ENCODE data around the gene FBXO11. TPM values are rescaled to one million over a fixed set of nuclear protein-coding genes. Genes with fewer than 3 reads are reported as not detected.

FBXO11 gene
- total RNA-seq, 4 donors from 2014 or later: 19.8 to 80.6 (median 49.8) TPM

DNA sequence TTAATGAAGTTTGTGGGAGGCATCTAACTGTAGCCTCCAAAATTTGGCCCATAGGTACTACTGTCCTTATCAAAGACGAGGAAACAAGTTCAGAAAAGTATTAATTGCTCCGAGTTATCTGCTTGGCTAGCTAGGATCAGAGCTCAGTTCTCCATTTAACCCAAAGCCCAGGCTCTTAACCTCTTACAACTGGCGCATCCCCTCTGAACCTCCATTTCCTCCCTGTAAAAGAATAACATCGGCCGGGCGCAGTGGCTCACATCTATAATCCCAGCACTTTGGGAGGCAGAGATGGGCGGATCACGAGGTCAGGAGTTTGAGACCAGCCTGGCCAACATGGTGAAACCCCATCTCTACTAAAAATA is 126.9 kb downstream of the FBXO11 start:
- Histone ChIP-seq H3K9me3 (no peaks in the 10 kb centered on the region), H3K27me3 (no peaks in the 10 kb centered on the region), H3K4me1 (peaks cover 0 to 16% (median 10%) of the 10 kb centered on the region in 4 donors), H3K27ac (no peak overlapping the region), H3K36me3 (no peaks in the 10 kb centered on the region), H3K4me3 (no peak overlapping the region)
- no peak for TF ChIP-seq POLR2A (IDR thresholded peaks at IDR 0.05)
- TF ChIP-seq POLR2AphosphoS5 (IDR thresholded peaks at IDR 0.05): no peak
- TF ChIP-seq, protein P1, sequence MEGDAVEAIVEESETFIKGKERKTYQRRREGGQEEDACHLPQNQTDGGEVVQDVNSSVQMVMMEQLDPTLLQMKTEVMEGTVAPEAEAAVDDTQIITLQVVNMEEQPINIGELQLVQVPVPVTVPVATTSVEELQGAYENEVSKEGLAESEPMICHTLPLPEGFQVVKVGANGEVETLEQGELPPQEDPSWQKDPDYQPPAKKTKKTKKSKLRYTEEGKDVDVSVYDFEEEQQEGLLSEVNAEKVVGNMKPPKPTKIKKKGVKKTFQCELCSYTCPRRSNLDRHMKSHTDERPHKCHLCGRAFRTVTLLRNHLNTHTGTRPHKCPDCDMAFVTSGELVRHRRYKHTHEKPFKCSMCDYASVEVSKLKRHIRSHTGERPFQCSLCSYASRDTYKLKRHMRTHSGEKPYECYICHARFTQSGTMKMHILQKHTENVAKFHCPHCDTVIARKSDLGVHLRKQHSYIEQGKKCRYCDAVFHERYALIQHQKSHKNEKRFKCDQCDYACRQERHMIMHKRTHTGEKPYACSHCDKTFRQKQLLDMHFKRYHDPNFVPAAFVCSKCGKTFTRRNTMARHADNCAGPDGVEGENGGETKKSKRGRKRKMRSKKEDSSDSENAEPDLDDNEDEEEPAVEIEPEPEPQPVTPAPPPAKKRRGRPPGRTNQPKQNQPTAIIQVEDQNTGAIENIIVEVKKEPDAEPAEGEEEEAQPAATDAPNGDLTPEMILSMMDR (IDR thresholded peaks at IDR 0.05): no peak
- no peak for TF ChIP-seq EP300 (IDR thresholded peaks at IDR 0.05; ENCODE audit: low read depth)
- no peak for DNase-seq
- in situ Hi-C loops (cut with MboI; ENCODE audit: low pct_ligation_motif_present in 1 of 4, low pct_unique_long_range_greater_than_20kb in 1 of 4, low sequenced_read_pairs in 3 of 4): no loop called here
- WGBS, 2 donors (ENCODE audit: low coverage in 1 of 2): 90% methylated on average over 8 of the region's 8 CpGs; no CpG with 5 or more reads in 1 of the 2 donors
- intact Hi-C loops (cut with DNase I; ENCODE audit: low total_unique reads): no loop called here

DNA sequence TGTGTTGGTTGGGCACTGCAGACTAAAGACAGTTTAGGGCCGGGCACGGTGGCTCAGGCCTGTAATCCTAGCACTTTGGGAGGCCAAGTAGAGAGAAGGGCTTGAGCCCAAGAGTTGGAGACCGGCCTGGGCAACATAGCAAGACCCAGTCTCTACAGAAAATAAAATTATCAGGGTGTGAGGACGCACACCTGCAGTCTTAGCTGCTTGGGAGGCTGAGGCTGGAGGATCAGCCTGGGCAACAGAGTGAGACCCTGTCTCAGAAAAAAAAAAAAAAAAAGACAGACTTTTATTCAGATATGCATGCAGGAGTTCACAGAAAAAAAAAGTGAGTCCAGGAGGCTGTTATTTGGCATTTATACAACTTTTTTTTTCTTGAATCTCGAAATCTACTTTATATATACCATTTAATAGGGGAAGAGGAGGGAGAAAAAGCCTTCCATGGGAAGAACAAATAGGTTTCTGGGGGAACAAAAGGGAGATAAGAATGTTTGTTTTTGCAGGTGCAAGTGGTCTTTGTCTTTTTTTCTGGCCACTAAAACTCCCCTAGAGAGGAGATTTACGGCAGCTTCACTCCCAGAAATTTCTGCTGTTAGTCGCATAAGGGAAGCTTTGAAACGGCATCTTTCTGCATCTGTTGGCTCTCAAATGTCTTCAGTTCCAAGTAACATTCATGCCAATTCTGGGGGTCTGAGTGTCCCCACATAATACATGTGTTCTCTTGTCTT is 127.4 kb downstream of the FBXO11 start:
- Histone ChIP-seq H3K27ac (no peak overlapping the region), H3K4me3 (no peak overlapping the region), H3K4me1 (peaks cover 0 to 11% (median 9%) of the 10 kb centered on the region in 4 donors), H3K9me3 (no peaks in the 10 kb centered on the region), H3K36me3 (no peaks in the 10 kb centered on the region), H3K27me3 (no peaks in the 10 kb centered on the region)
- DNase-seq: no peak
- intact Hi-C loops (cut with DNase I; ENCODE audit: low total_unique reads) (no loop called here), in situ Hi-C loops (cut with MboI; ENCODE audit: low pct_ligation_motif_present in 1 of 4, low pct_unique_long_range_greater_than_20kb in 1 of 4, low sequenced_read_pairs in 3 of 4) (no loop called here)
- TF ChIP-seq EP300 (IDR thresholded peaks at IDR 0.05; ENCODE audit: low read depth): no peak
- no peak for TF ChIP-seq POLR2AphosphoS5 (IDR thresholded peaks at IDR 0.05)
- TF ChIP-seq POLR2A (IDR thresholded peaks at IDR 0.05): no peak
- TF ChIP-seq, protein P1 (IDR thresholded peaks at IDR 0.05): no peak
- 83 to 93% methylated on average over 3 to 8 of the region's 8 CpGs for WGBS, 2 donors (ENCODE audit: low coverage in 1 of 2)

DNA sequence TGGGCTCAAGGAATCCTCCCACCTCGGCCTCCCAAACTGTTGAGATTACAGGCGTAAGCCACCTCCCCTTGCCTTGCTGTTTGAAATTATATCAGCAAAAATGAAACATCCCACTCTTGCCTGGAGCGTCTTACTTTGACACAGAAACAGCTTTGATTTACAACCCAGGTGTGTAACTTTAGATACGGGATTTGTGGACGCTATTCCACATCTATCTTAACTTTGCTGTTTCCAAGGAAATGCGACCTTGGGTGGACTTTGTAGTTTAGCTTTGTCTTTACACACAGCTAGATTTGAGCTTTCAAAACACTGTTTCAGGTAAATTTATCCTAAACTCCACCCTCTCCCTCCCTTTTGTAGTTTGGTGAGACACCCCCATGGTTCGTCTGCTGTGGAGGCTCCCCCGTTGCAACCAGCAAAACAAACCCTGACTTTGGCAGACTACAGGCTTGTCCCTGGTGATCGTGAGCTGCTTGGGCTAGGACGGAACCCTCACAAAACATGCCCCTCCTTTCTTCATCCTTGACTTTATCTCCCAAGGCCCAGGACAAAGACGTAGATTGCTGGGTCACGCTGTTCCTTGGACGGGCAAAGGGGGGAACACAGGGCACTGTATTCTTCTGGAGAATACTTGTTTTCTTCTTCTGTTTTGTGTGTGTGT is 128.9 kb downstream of the FBXO11 start:
- intact Hi-C loops (cut with DNase I; ENCODE audit: low total_unique reads) (no loop called here), in situ Hi-C loops (cut with MboI; ENCODE audit: low pct_ligation_motif_present in 1 of 4, low pct_unique_long_range_greater_than_20kb in 1 of 4, low sequenced_read_pairs in 3 of 4) (no loop called here)
- TF ChIP-seq, protein P1 (IDR thresholded peaks at IDR 0.05): no peak
- TF ChIP-seq EP300 (IDR thresholded peaks at IDR 0.05; ENCODE audit: low read depth): no peak
- H3K4me3 ChIP-seq: no peak overlapping the region
- H3K27ac ChIP-seq: no peak overlapping the region
- H3K27me3 ChIP-seq: no peaks in the 10 kb centered on the region
- H3K9me3 ChIP-seq: no peaks in the 10 kb centered on the region
- peaks cover 0 to 11% (median 7%) of the 10 kb centered on the region in 4 donors for H3K4me1 ChIP-seq
- 84 to 88% methylated on average over 9 to 13 of the region's 13 CpGs for WGBS, 2 donors (ENCODE audit: low coverage in 1 of 2)
- H3K36me3 ChIP-seq: no peaks in the 10 kb centered on the region
- no peak for DNase-seq

DNA sequence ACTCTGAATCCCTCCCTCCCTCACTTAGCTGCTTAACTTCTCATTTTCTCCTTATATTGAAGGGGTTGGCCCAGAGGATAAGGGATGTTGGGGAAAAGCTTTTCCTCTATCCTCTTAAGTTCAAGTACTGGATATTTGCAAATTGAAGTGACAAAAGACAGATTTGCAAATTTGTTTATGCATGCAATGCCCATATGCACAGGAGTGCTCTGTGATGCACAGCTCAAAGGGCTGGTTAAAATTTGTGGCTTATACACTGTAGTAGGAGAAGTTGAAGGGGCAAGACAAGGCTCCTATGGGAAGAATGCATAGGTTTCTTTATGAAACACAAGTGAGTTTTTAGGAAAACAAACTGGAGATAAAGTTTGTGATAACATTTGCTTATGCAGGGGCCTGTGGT is 131.7 kb downstream of the FBXO11 start:
- in situ Hi-C loops (cut with MboI; ENCODE audit: low pct_ligation_motif_present in 1 of 4, low pct_unique_long_range_greater_than_20kb in 1 of 4, low sequenced_read_pairs in 3 of 4) (no loop called here), intact Hi-C loops (cut with DNase I; ENCODE audit: low total_unique reads) (no loop called here)
- TF ChIP-seq EP300 (IDR thresholded peaks at IDR 0.05; ENCODE audit: low read depth): no peak
- TF ChIP-seq POLR2AphosphoS5 (IDR thresholded peaks at IDR 0.05): no peak
- no peak for TF ChIP-seq POLR2A (IDR thresholded peaks at IDR 0.05)
- TF ChIP-seq, protein P1 (IDR thresholded peaks at IDR 0.05): no peak

More for the DNA sequence above, 131.7 kb downstream of the FBXO11 start:
- H3K4me3 ChIP-seq: no peak overlapping the region
- no peaks in the 10 kb centered on the region for H3K9me3 ChIP-seq
- DNase-seq: no peak
- H3K27ac ChIP-seq: no peak overlapping the region
- H3K36me3 ChIP-seq: no peaks in the 10 kb centered on the region
- no peaks in the 10 kb centered on the region for H3K4me1 ChIP-seq
- H3K27me3 ChIP-seq: no peaks in the 10 kb centered on the region

Data from transverse colon (tissue), 4 donors.